ENCODE results near the gene RNF223.
A peak's percentile ranks its signal among the peaks of the same experiment; 100 is the strongest.

RNF223 gene

GRCh38 chr1:1037366-1038327, 36.5 kb downstream of the RNF223 start:
- no peak overlapping the region for H3K4me3 ChIP-seq (ENCODE audit: low read depth, low read length)
- no peak for TF ChIP-seq CTCF (IDR thresholded peaks at IDR 0.05; ENCODE audit: low read depth, low read length, missing control alignments)
- DNase-seq (ENCODE audit: low read depth): no peak
- in situ Hi-C loops (cut with HindIII; ENCODE audit: low sequenced_read_pairs): no loop called here

GRCh38 chr1:1035291-1035943, 38.7 kb downstream of the RNF223 start:
- no peak for TF ChIP-seq CTCF (IDR thresholded peaks at IDR 0.05; ENCODE audit: low read depth, low read length, missing control alignments)
- in situ Hi-C loops (cut with HindIII; ENCODE audit: low sequenced_read_pairs): no loop called here
- no peak for DNase-seq (ENCODE audit: low read depth)
- no peak overlapping the region for H3K4me3 ChIP-seq (ENCODE audit: low read depth, low read length)

GRCh38 chr1:1034439-1034781, 39.7 kb downstream of the RNF223 start:
- in situ Hi-C loops (cut with HindIII; ENCODE audit: low sequenced_read_pairs): no loop called here
- no peak overlapping the region for H3K4me3 ChIP-seq (ENCODE audit: low read depth, low read length)
- no peak for DNase-seq (ENCODE audit: low read depth)

GRCh38 chr1:1033731-1034438, 40.2 kb downstream of the RNF223 start:
- peak overlapping the region; percentile 23 for H3K4me3 ChIP-seq (ENCODE audit: low read depth, low read length)
- in situ Hi-C loops (cut with HindIII; ENCODE audit: low sequenced_read_pairs): no loop called here
- no peak for DNase-seq (ENCODE audit: low read depth)
- TF ChIP-seq CTCF (IDR thresholded peaks at IDR 0.05; ENCODE audit: low read depth, low read length, missing control alignments): no peak

More at GRCh38 chr1:1034439-1034781, 39.7 kb downstream of the RNF223 start:
- TF ChIP-seq CTCF (IDR thresholded peaks at IDR 0.05; ENCODE audit: low read depth, low read length, missing control alignments): no peak

- H3K4me3 ChIP-seq (ENCODE audit: low read depth, low read length): peak overlapping the region; percentile 33
- TF ChIP-seq CTCF (IDR thresholded peaks at IDR 0.05; ENCODE audit: low read depth, low read length, missing control alignments): peak; percentile 64
- in situ Hi-C loops (cut with HindIII; ENCODE audit: low sequenced_read_pairs): no loop called here
- DNase-seq (ENCODE audit: low read depth): peak; percentile 29
Measured at GRCh38 chr1:1033009-1033587, 41.0 kb downstream of the RNF223 start.

GRCh38 chr1:1032424-1032823, 41.7 kb downstream of the RNF223 start:
- DNase-seq (ENCODE audit: low read depth): no peak
- TF ChIP-seq CTCF (IDR thresholded peaks at IDR 0.05; ENCODE audit: low read depth, low read length, missing control alignments): no peak
- in situ Hi-C loops (cut with HindIII; ENCODE audit: low sequenced_read_pairs): no loop called here
- H3K4me3 ChIP-seq (ENCODE audit: low read depth, low read length): peak overlapping the region; percentile 33

Data from astrocyte of the cerebellum (primary cell).